Endometrial microvascular endothelial cells (primary cell): ENCODE results near the gene XPNPEP1. TPM values are rescaled to one million over a fixed set of nuclear protein-coding genes. Genes with fewer than 3 reads are reported as not detected.

Experiments used
- in situ Hi-C: cut with HindIII; loops from 2 replicates; pipeline ENCODE4 v1.10.0; 2017; ENCODE audit warnings: low sequenced_read_pairs, low pct_unique_long_range_greater_than_20kb; ENCODE audit errors: inconsistent ontology term
- total RNA-seq: library from RNA; depleted of rRNA; stranded (reverse); fragments of >200 nt; gene quantifications from one replicate; pipeline ENCODE4 v1.2.3, GENCODE V29; 2015; ENCODE audit errors: inconsistent ontology term

XPNPEP1 gene
- total RNA-seq, 1 donor from 2014 or later: 110 TPM

- in situ Hi-C loops: no loop called here
These were observed 23.7 kb downstream of the XPNPEP1 start for GRCh38 chr10:109899356-109900331.

GRCh38 chr10:109898666-109899355 is 24.5 kb downstream of the XPNPEP1 start:
- in situ Hi-C loops: no loop called here

GRCh38 chr10:109898007-109898406 is 25.3 kb downstream of the XPNPEP1 start:
- in situ Hi-C loops: no loop called here

- in situ Hi-C loops: no loop called here
These were observed 27.5 kb downstream of the XPNPEP1 start for GRCh38 chr10:109895848-109896247.

GRCh38 chr10:109895095-109895818 is 28.1 kb downstream of the XPNPEP1 start:
- in situ Hi-C loops: no loop called here

- in situ Hi-C loops: no loop called here
These were observed 28.8 kb downstream of the XPNPEP1 start for GRCh38 chr10:109894516-109894915.

- in situ Hi-C loops: no loop called here
These were observed 29.9 kb downstream of the XPNPEP1 start for GRCh38 chr10:109893386-109893785.

GRCh38 chr10:109892931-109893330 is 30.4 kb downstream of the XPNPEP1 start:
- in situ Hi-C loops: no loop called here

GRCh38 chr10:109892117-109892516 is 31.2 kb downstream of the XPNPEP1 start:
- in situ Hi-C loops: no loop called here

- in situ Hi-C loops: no loop called here
These were observed 32.2 kb downstream of the XPNPEP1 start for GRCh38 chr10:109891105-109891504.

GRCh38 chr10:109889867-109890266 is 33.4 kb downstream of the XPNPEP1 start:
- in situ Hi-C loops: no loop called here

GRCh38 chr10:109887776-109888175 is 35.5 kb downstream of the XPNPEP1 start:
- in situ Hi-C loops: no loop called here

- in situ Hi-C loops: no loop called here
These were observed 36.1 kb downstream of the XPNPEP1 start for GRCh38 chr10:109887243-109887642.

- in situ Hi-C loops: no loop called here
These were observed 36.5 kb downstream of the XPNPEP1 start for GRCh38 chr10:109886781-109887140.

- in situ Hi-C loops: no loop called here
These were observed 37.1 kb downstream of the XPNPEP1 start for GRCh38 chr10:109886037-109886780.

- in situ Hi-C loops: no loop called here
These were observed 39.2 kb downstream of the XPNPEP1 start for GRCh38 chr10:109883859-109884771.

- in situ Hi-C loops: no loop called here
These were observed 40.9 kb downstream of the XPNPEP1 start for GRCh38 chr10:109882251-109883057.
